Measurements from ENCODE around the gene KCNJ10. TPM values are rescaled to one million over a fixed set of nuclear protein-coding genes. Genes with fewer than 3 reads are reported as not detected.

KCNJ10 gene
- total and polyA plus RNA-seq, 2 of the 13 experiments (the other 11 are each of a cell fraction or from before 2014, with no cell fraction given): 4.4 to 10.3 TPM

DNA sequence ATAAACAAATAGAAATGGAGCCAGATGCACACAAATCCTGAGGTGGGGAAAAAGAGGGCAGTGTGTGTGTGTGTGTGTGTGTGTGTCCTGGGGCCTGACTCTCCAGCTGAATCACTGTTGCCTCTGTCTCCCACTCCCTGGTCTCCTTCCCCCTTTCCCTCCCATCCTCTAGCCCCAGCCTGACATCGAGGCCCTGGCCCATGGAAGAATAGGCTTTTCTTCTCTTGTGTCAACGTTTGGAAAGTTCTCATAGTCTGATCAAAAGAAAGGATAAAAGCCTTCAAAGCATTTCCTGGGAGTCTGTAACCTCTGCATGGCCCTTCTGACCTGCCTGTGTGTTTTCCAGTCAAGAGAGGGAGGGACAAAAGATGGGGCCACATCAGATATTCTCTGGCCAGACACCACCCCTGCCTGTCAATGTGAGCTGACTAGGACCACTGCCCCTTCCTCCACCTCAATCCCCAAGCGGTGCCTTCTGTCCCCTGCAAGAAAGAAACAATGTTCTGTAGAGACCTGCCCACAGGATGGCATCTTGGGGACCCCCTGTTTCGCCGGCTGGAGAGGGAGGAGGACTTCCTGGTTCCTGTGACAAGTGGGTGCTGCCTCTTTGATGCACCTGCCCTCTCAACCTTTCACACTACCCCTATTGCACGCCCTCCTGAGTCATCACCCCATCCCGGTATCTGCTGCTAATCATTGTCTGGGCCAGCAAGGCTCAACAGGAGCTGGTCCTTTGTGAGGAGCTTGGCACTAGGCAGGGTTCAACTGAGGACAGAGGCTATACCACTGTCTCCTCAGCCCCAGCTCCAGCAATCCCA, 16.2 kb downstream of the KCNJ10 start (continued):
- TF ChIP-seq IRF2 (CRISPR knock-in tag; IDR thresholded peaks at IDR 0.05): no peak; the same call in 1 of the 2 replicates
- TF ChIP-seq SPEN (CRISPR knock-in tag; IDR thresholded peaks at IDR 0.05; ENCODE audit: low read depth): peak; percentile 58; the same call in 1 of the 2 replicates
- TF ChIP-seq ZNF552 (CRISPR knock-in tag; IDR thresholded peaks at IDR 0.05; ENCODE audit: borderline replicate concordance): no peak
- TF ChIP-seq ZNF282 (IDR thresholded peaks at IDR 0.05; ENCODE audit: partially characterized antibody): no peak
- TF ChIP-seq, protein P1, sequence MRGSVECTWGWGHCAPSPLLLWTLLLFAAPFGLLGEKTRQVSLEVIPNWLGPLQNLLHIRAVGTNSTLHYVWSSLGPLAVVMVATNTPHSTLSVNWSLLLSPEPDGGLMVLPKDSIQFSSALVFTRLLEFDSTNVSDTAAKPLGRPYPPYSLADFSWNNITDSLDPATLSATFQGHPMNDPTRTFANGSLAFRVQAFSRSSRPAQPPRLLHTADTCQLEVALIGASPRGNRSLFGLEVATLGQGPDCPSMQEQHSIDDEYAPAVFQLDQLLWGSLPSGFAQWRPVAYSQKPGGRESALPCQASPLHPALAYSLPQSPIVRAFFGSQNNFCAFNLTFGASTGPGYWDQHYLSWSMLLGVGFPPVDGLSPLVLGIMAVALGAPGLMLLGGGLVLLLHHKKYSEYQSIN (CRISPR knock-in tag; IDR thresholded peaks at IDR 0.05; ENCODE audit: borderline replicate concordance): no peak
- peak; percentile 92 for TF ChIP-seq NCOA2 (CRISPR knock-in tag; IDR thresholded peaks at IDR 0.05)
- TF ChIP-seq, protein P2, sequence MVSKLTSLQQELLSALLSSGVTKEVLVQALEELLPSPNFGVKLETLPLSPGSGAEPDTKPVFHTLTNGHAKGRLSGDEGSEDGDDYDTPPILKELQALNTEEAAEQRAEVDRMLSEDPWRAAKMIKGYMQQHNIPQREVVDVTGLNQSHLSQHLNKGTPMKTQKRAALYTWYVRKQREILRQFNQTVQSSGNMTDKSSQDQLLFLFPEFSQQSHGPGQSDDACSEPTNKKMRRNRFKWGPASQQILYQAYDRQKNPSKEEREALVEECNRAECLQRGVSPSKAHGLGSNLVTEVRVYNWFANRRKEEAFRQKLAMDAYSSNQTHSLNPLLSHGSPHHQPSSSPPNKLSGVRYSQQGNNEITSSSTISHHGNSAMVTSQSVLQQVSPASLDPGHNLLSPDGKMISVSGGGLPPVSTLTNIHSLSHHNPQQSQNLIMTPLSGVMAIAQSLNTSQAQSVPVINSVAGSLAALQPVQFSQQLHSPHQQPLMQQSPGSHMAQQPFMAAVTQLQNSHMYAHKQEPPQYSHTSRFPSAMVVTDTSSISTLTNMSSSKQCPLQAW (CRISPR knock-in tag; IDR thresholded peaks at IDR 0.05): peak; percentile 78
- no peak for TF ChIP-seq HMGA1 (CRISPR knock-in tag; conservative IDR thresholded peaks at IDR 0.05)
- TF ChIP-seq ZNF234 (CRISPR knock-in tag; conservative IDR thresholded peaks at IDR 0.05): no peak
- TF ChIP-seq, protein P3, sequence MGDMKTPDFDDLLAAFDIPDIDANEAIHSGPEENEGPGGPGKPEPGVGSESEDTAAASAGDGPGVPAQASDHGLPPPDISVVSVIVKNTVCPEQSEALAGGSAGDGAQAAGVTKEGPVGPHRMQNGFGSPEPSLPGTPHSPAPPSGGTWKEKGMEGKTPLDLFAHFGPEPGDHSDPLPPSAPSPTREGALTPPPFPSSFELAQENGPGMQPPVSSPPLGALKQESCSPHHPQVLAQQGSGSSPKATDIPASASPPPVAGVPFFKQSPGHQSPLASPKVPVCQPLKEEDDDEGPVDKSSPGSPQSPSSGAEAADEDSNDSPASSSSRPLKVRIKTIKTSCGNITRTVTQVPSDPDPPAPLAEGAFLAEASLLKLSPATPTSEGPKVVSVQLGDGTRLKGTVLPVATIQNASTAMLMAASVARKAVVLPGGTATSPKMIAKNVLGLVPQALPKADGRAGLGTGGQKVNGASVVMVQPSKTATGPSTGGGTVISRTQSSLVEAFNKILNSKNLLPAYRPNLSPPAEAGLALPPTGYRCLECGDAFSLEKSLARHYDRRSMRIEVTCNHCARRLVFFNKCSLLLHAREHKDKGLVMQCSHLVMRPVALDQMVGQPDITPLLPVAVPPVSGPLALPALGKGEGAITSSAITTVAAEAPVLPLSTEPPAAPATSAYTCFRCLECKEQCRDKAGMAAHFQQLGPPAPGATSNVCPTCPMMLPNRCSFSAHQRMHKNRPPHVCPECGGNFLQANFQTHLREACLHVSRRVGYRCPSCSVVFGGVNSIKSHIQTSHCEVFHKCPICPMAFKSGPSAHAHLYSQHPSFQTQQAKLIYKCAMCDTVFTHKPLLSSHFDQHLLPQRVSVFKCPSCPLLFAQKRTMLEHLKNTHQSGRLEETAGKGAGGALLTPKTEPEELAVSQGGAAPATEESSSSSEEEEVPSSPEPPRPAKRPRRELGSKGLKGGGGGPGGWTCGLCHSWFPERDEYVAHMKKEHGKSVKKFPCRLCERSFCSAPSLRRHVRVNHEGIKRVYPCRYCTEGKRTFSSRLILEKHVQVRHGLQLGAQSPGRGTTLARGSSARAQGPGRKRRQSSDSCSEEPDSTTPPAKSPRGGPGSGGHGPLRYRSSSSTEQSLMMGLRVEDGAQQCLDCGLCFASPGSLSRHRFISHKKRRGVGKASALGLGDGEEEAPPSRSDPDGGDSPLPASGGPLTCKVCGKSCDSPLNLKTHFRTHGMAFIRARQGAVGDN (CRISPR knock-in tag; IDR thresholded peaks at IDR 0.05): peak; percentile 66
- TF ChIP-seq ZNF746 (CRISPR knock-in tag; IDR thresholded peaks at IDR 0.05): peak; percentile 85
- no peak; the same call in 1 of the 2 replicates for TF ChIP-seq SSRP1 (CRISPR knock-in tag; IDR thresholded peaks at IDR 0.05)
- TF ChIP-seq EEA1 (CRISPR knock-in tag; IDR thresholded peaks at IDR 0.05; ENCODE audit: borderline replicate concordance): no peak
- no peak; the same call in 1 of the 2 replicates for TF ChIP-seq FOXO1 (CRISPR knock-in tag; IDR thresholded peaks at IDR 0.05)
- no peak for TF ChIP-seq ZNF550 (CRISPR knock-in tag; IDR thresholded peaks at IDR 0.05; ENCODE audit: borderline replicate concordance)
- TF ChIP-seq MIER2 (CRISPR knock-in tag; IDR thresholded peaks at IDR 0.05): no peak
- no peak for TF ChIP-seq ZNF101 (CRISPR knock-in tag; IDR thresholded peaks at IDR 0.05; ENCODE audit: borderline replicate concordance, low read depth)
- TF ChIP-seq, protein P4, sequence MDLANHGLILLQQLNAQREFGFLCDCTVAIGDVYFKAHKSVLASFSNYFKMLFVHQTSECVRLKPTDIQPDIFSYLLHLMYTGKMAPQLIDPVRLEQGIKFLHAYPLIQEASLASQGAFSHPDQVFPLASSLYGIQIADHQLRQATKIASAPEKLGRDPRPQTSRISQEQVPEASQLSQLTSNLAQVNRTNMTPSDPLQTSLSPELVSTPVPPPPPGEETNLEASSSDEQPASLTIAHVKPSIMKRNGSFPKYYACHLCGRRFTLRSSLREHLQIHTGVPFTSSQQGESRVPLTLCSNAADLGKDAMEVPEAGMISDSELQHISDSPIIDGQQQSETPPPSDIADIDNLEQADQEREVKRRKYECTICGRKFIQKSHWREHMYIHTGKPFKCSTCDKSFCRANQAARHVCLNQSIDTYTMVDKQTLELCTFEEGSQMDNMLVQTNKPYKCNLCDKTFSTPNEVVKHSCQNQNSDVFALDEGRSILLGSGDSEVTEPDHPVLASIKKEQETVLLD (CRISPR knock-in tag; IDR thresholded peaks at IDR 0.05; ENCODE audit: low read depth): no peak
- TF ChIP-seq NKX3-1 (CRISPR knock-in tag; IDR thresholded peaks at IDR 0.05): no peak
- TF ChIP-seq, protein P5, sequence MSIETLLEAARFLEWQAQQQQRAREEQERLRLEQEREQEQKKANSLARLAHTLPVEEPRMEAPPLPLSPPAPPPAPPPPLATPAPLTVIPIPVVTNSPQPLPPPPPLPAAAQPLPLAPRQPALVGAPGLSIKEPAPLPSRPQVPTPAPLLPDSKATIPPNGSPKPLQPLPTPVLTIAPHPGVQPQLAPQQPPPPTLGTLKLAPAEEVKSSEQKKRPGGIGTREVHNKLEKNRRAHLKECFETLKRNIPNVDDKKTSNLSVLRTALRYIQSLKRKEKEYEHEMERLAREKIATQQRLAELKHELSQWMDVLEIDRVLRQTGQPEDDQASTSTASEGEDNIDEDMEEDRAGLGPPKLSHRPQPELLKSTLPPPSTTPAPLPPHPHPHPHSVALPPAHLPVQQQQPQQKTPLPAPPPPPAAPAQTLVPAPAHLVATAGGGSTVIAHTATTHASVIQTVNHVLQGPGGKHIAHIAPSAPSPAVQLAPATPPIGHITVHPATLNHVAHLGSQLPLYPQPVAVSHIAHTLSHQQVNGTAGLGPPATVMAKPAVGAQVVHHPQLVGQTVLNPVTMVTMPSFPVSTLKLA (IDR thresholded peaks at IDR 0.05): no peak

All from HepG2 (cell line).